ENCODE results near the gene RIOK1.

The RIOK1 gene

DNA sequence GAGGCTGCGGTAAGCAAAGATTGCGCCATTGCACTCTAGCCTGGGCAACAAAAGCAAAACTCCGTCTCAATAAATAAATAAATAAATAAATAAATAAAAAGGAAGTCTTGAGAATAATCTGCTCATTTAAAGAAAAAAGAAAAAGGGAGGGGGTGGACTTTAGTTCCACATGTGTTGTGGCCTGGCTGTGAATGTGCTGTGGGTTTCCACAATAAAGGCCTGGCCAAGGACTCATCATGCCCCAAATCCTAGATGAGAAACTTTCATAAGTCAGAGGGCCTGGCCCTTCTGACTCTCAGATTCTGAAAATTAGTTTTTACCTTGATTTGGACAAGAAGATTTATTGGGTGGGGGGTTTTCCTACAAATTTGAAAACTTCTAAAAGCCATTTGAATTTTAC lies 48.4 kb downstream of the RIOK1 start:
- Histone ChIP-seq H3K79me1 (replicated peaks; ENCODE audit: low read length, poor library complexity, severe bottlenecking) (no peaks in the 10 kb centered on the region), H3K18ac (ENCODE audit: low read depth in 1 of 2, low read length in 2 of 2) (no peak overlapping the region), H3K9me3 (ENCODE audit: control insufficient read depth, low read length) (no peaks in the 10 kb centered on the region), H2AFZ (ENCODE audit: low read depth, low read length) (no peak overlapping the region), H4K8ac (ENCODE audit: low read length) (no peak overlapping the region), H3K4me3 (ENCODE audit: insufficient read depth in 1 of 2, low read depth in 1 of 2, low read length in 2 of 2) (no peak overlapping the region), H3K27ac (ENCODE audit: low read length, poor library complexity, severe bottlenecking) (no peak overlapping the region), H3K36me3 (ENCODE audit: control insufficient read depth in 1 of 2, insufficient read depth in 2 of 2, low read depth in 1 of 2, low read length in 2 of 2) (no peaks in the 10 kb centered on the region), H3K4ac (ENCODE audit: low read depth in 1 of 2, low read length in 2 of 2) (no peak overlapping the region), H2BK120ac (ENCODE audit: low read depth, low read length) (no peak overlapping the region), H3K9ac (ENCODE audit: low read length) (no peak overlapping the region), H3K27me3 (ENCODE audit: control insufficient read depth in 1 of 2, insufficient read depth in 1 of 2, low read length in 2 of 2) (no peaks in the 10 kb centered on the region), H2BK15ac (ENCODE audit: low read depth, poor library complexity, severe bottlenecking) (no peak overlapping the region), H3K4me1 (ENCODE audit: control insufficient read depth, insufficient read depth, low read depth, low read length) (peaks cover 9% of the 10 kb centered on the region), H2AK5ac (ENCODE audit: low read length, severe bottlenecking) (no peak overlapping the region), H3K14ac (ENCODE audit: low read length in 2 of 2) (no peak overlapping the region), H2BK5ac (ENCODE audit: low read depth, low read length, poor library complexity, severe bottlenecking) (no peak overlapping the region), H3K4me2 (ENCODE audit: low read length, poor library complexity, severe bottlenecking) (no peak overlapping the region), H2BK12ac (ENCODE audit: low read length in 2 of 2) (no peak overlapping the region), H3K23ac (ENCODE audit: low read length in 2 of 2) (no peak overlapping the region), H4K91ac (ENCODE audit: low read length) (no peak overlapping the region)
- no peak for DNase-seq
- WGBS = no CpG with 5 or more reads among the region's 3 CpGs

DNA sequence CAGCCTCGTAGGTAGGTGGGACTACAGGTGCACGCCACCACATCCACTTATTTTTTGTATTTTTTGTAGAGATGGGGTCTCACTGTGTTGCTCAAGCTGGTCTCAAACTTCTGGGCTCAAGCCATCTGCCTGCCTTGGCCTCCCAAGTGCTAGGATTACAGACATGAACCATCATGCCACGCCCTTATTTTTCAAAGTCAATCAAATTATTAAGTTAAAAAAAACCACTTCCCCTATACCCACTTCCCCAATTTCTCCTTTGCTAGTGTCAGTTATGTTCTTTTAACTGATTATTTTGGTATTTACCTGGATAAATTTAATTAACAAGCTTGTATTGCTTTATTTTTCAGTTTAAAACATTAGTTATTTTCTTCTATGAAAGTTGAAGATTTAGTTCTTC lies 49.6 kb downstream of the RIOK1 start:
- no peak overlapping the region for H4K8ac ChIP-seq (ENCODE audit: low read length)
- H4K91ac ChIP-seq (ENCODE audit: low read length) = no peak overlapping the region
- no peak overlapping the region for H2BK12ac ChIP-seq (ENCODE audit: low read length in 2 of 2)
- H3K18ac ChIP-seq (ENCODE audit: low read depth in 1 of 2, low read length in 2 of 2) = no peak overlapping the region
- H2BK120ac ChIP-seq (ENCODE audit: low read depth, low read length) = no peak overlapping the region
- WGBS = 88% methylated on average over 1 of the region's 3 CpGs
- no peak overlapping the region for H3K27ac ChIP-seq (ENCODE audit: low read length, poor library complexity, severe bottlenecking)
- DNase-seq = no peak
- no peak overlapping the region for H3K4ac ChIP-seq (ENCODE audit: low read depth in 1 of 2, low read length in 2 of 2)
- no peak overlapping the region for H2BK15ac ChIP-seq (ENCODE audit: low read depth, poor library complexity, severe bottlenecking)
- no peak overlapping the region for H2AK5ac ChIP-seq (ENCODE audit: low read length, severe bottlenecking)
- no peak overlapping the region for H3K14ac ChIP-seq (ENCODE audit: low read length in 2 of 2)
- no peak overlapping the region for H3K23ac ChIP-seq (ENCODE audit: low read length in 2 of 2)
- no peak overlapping the region for H2BK5ac ChIP-seq (ENCODE audit: low read depth, low read length, poor library complexity, severe bottlenecking)
- H2AFZ ChIP-seq (ENCODE audit: low read depth, low read length) = no peak overlapping the region
- H3K4me3 ChIP-seq (ENCODE audit: insufficient read depth in 1 of 2, low read depth in 1 of 2, low read length in 2 of 2) = no peak overlapping the region
- no peak overlapping the region for H3K4me2 ChIP-seq (ENCODE audit: low read length, poor library complexity, severe bottlenecking)
- H3K9me3 ChIP-seq (ENCODE audit: control insufficient read depth, low read length) = no peaks in the 10 kb centered on the region
- no peak overlapping the region for H3K9ac ChIP-seq (ENCODE audit: low read length)
- no peaks in the 10 kb centered on the region for H3K27me3 ChIP-seq (ENCODE audit: control insufficient read depth in 1 of 2, insufficient read depth in 1 of 2, low read length in 2 of 2)
- peaks cover 8% of the 10 kb centered on the region for H3K4me1 ChIP-seq (ENCODE audit: control insufficient read depth, insufficient read depth, low read depth, low read length)
- H3K36me3 ChIP-seq (ENCODE audit: control insufficient read depth in 1 of 2, insufficient read depth in 2 of 2, low read depth in 1 of 2, low read length in 2 of 2) = no peaks in the 10 kb centered on the region
- H3K79me1 ChIP-seq (replicated peaks; ENCODE audit: low read length, poor library complexity, severe bottlenecking) = no peaks in the 10 kb centered on the region

DNA sequence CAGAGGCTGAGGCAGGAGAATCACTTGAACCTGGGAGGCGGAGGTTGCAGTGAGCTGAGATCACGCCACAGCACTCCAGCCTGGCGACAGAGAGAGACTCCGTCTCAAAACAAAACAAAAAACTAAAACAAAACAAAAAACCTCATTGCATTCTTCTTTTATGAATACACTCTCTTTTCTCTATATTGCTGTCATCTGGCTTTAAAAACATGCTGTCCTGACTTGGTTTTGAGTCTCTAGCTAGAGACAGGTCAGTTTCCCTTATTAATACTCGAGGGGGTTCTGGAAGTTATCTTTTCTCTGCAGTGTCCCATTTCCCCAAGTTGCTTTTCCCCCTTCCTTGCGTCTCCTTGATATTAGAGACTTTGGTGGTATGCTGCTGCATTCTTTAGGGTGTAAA lies 50.9 kb downstream of the RIOK1 start:
- no peaks in the 10 kb centered on the region for H3K27me3 ChIP-seq (ENCODE audit: control insufficient read depth in 1 of 2, insufficient read depth in 1 of 2, low read length in 2 of 2)
- H2AK5ac ChIP-seq (ENCODE audit: low read length, severe bottlenecking) = no peak overlapping the region
- H3K14ac ChIP-seq (ENCODE audit: low read length in 2 of 2) = no peak overlapping the region
- H3K4me2 ChIP-seq (ENCODE audit: low read length, poor library complexity, severe bottlenecking) = no peak overlapping the region
- H3K4ac ChIP-seq (ENCODE audit: low read depth in 1 of 2, low read length in 2 of 2) = no peak overlapping the region
- peaks cover 15% of the 10 kb centered on the region for H3K4me1 ChIP-seq (ENCODE audit: control insufficient read depth, insufficient read depth, low read depth, low read length)
- peak overlapping the region; percentile 25 for H3K27ac ChIP-seq (ENCODE audit: low read length, poor library complexity, severe bottlenecking)
- no peaks in the 10 kb centered on the region for H3K9me3 ChIP-seq (ENCODE audit: control insufficient read depth, low read length)
- peak; percentile 32 for DNase-seq
- H3K36me3 ChIP-seq (ENCODE audit: control insufficient read depth in 1 of 2, insufficient read depth in 2 of 2, low read depth in 1 of 2, low read length in 2 of 2) = no peaks in the 10 kb centered on the region
- no peak overlapping the region for H3K9ac ChIP-seq (ENCODE audit: low read length)
- no peak overlapping the region for H2BK5ac ChIP-seq (ENCODE audit: low read depth, low read length, poor library complexity, severe bottlenecking)
- no peak overlapping the region for H3K18ac ChIP-seq (ENCODE audit: low read depth in 1 of 2, low read length in 2 of 2)
- no peak overlapping the region for H2BK12ac ChIP-seq (ENCODE audit: low read length in 2 of 2)
- no peaks in the 10 kb centered on the region for H3K79me1 ChIP-seq (replicated peaks; ENCODE audit: low read length, poor library complexity, severe bottlenecking)
- 58% methylated on average over 6 of the region's 6 CpGs for WGBS
- H4K8ac ChIP-seq (ENCODE audit: low read length) = no peak overlapping the region
- no peak overlapping the region for H2AFZ ChIP-seq (ENCODE audit: low read depth, low read length)
- no peak overlapping the region for H4K91ac ChIP-seq (ENCODE audit: low read length)
- no peak overlapping the region for H2BK120ac ChIP-seq (ENCODE audit: low read depth, low read length)
- no peak overlapping the region for H2BK15ac ChIP-seq (ENCODE audit: low read depth, poor library complexity, severe bottlenecking)
- H3K4me3 ChIP-seq (ENCODE audit: insufficient read depth in 1 of 2, low read depth in 1 of 2, low read length in 2 of 2) = no peak overlapping the region
- H3K23ac ChIP-seq (ENCODE audit: low read length in 2 of 2) = no peak overlapping the region

DNA sequence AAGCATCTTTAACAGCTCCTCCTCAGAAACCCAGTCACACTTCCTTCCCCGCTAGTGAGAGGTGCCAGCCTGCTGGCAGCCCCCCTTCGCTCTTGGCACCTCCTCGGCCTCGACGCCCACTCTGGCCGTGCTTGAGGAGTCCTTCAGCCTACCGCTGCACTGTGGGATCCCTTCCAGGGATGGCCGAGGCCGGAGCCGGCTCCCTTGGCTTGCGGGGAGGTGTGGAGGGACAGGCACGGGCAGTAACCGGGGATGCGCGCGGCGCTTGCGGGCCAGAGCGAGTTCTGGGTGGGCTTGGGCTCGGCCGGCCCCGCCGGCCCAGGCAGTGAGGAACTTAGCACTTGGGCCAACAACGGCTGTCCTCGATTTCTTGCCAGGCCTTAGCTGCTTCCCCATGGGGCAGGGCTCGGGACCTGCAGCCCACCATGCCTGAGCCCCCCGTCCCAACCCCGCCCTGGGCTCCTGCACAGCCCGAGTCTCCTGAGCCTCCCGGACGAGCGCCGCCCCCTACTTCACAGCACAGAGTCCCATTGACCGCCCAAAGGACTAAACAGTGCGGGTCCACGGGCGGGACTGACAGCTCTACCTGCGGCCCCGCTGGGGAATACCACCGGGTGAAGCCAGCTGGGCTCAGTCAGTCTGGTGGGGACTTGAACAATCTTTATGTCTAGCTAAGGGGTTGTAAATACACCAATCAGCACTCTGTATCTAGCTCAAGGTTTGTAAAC lies 51.6 kb downstream of the RIOK1 start:
- Histone ChIP-seq H3K9ac (ENCODE audit: low read length) (no peak overlapping the region), H3K23ac (ENCODE audit: low read length in 2 of 2) (no peak overlapping the region), H3K27me3 (ENCODE audit: control insufficient read depth in 1 of 2, insufficient read depth in 1 of 2, low read length in 2 of 2) (no peaks in the 10 kb centered on the region), H3K4me1 (ENCODE audit: control insufficient read depth, insufficient read depth, low read depth, low read length) (peaks cover 17% of the 10 kb centered on the region), H2AFZ (ENCODE audit: low read depth, low read length) (no peak overlapping the region), H3K4me2 (ENCODE audit: low read length, poor library complexity, severe bottlenecking) (no peak overlapping the region), H4K8ac (ENCODE audit: low read length) (no peak overlapping the region), H3K79me1 (replicated peaks; ENCODE audit: low read length, poor library complexity, severe bottlenecking) (no peaks in the 10 kb centered on the region), H2AK5ac (ENCODE audit: low read length, severe bottlenecking) (no peak overlapping the region), H4K91ac (ENCODE audit: low read length) (no peak overlapping the region), H2BK120ac (ENCODE audit: low read depth, low read length) (peak overlapping the region; percentile 2), H2BK5ac (ENCODE audit: low read depth, low read length, poor library complexity, severe bottlenecking) (no peak overlapping the region), H3K14ac (ENCODE audit: low read length in 2 of 2) (no peak overlapping the region), H2BK15ac (ENCODE audit: low read depth, poor library complexity, severe bottlenecking) (no peak overlapping the region), H3K4me3 (ENCODE audit: insufficient read depth in 1 of 2, low read depth in 1 of 2, low read length in 2 of 2) (no peak overlapping the region), H3K4ac (ENCODE audit: low read depth in 1 of 2, low read length in 2 of 2) (no peak overlapping the region), H3K36me3 (ENCODE audit: control insufficient read depth in 1 of 2, insufficient read depth in 2 of 2, low read depth in 1 of 2, low read length in 2 of 2) (no peaks in the 10 kb centered on the region), H2BK12ac (ENCODE audit: low read length in 2 of 2) (no peak overlapping the region), H3K9me3 (ENCODE audit: control insufficient read depth, low read length) (no peaks in the 10 kb centered on the region), H3K27ac (ENCODE audit: low read length, poor library complexity, severe bottlenecking) (peak overlapping the region; percentile 25), H3K18ac (ENCODE audit: low read depth in 1 of 2, low read length in 2 of 2) (no peak overlapping the region)
- DNase-seq = no peak
- 94% methylated on average over 17 of the region's 40 CpGs for WGBS
